T-helper 17 cell (primary cell): ENCODE measurements around the gene TMPRSS9. TPM values are rescaled to one million over a fixed set of nuclear protein-coding genes. Genes with fewer than 3 reads are reported as not detected.
"Not testable (repeated sequence)": the region's sequence is repeated elsewhere in the genome, so short reads cannot be mapped to it uniquely, and the experiment has no call there.

Experiments
- ATAC-seq: fragments of 150-1000 bp; cut with Tn5 transposase; 2 replicates; pipeline ENCODE4 v1.10.0; 2021; ENCODE audit warnings: mild to moderate bottlenecking, moderate library complexity
- DNase-seq, 3 donors: peaks; one replicate each; pipeline versions ENCODE4 v3.0.0 to v3.0.0-alpha.2; 2020 to 2021
- H3K9me3 ChIP-seq: one replicate; pipeline ENCODE4 v1.7.0; 2013; ENCODE audit warnings: low read length, mild to moderate bottlenecking; ENCODE audit not compliant: control insufficient read depth, poor library complexity, severe bottlenecking
- H3K27ac Mint-ChIP-seq: one replicate; pipeline ENCODE4 v1.8.0; 2022; ENCODE audit warnings: mild to moderate bottlenecking, moderate library complexity, mixed read lengths
- H3K27me3 Mint-ChIP-seq: one replicate; pipeline ENCODE4 v1.8.0; 2022; ENCODE audit warnings: mixed read lengths
- H3K36me3 Mint-ChIP-seq: one replicate; pipeline ENCODE4 v1.8.0; 2022; ENCODE audit warnings: low read depth, mixed read lengths
- H3K4me1 Mint-ChIP-seq: one replicate; pipeline ENCODE4 v1.8.0; 2022; ENCODE audit warnings: mild to moderate bottlenecking, mixed read lengths
- H3K4me3 Mint-ChIP-seq: one replicate; pipeline ENCODE4 v1.8.0; 2022; ENCODE audit warnings: mild to moderate bottlenecking, moderate library complexity, mixed read lengths
- total RNA-seq, 4 donors: library from RNA in 2 of 4; stranded (reverse) in 2 of 4; gene quantifications; one replicate each; pipeline ENCODE4 v1.2.3 and lab custom pipeline; 2022 to 2026

The TMPRSS9 gene
- total RNA-seq, 2 donors from 2014 or later = not detected

DNA sequence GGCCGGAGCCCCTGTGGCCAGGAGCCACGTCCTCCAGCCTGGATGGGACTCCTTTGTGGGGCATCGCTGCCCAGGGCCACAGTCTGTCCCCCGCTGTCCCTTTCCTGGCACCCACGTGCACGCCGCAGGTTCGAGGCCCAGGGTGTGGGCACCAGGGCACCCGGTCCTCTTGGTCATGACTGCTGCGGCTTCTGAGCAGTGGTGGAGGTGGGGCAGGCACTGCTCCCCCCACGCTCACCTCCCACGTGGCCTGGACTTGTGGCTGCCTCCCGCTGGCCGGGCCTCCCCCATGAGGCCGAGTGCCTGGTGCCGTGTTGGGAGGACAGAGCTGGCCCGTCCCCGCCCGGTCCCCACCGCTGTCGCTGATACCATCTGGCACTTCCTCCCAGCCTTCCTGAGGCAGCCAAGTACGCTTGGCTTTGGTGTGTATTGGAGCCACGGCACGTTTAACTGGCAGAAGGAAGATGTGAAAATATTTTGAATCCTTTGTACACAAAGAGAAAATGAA is 18.8 kb upstream of the TMPRSS9 start:
- DNase-seq (no peak), ATAC-seq (no peak)
- Mint-ChIP-seq H3K4me3 (no peak overlapping the region), H3K4me1 (peaks cover 4% of the 10 kb centered on the region), H3K36me3 (peaks cover 4% of the 10 kb centered on the region), H3K27me3 (no peaks in the 10 kb centered on the region), H3K27ac (no peak overlapping the region)
- H3K9me3 ChIP-seq = no peaks in the 10 kb centered on the region

DNA sequence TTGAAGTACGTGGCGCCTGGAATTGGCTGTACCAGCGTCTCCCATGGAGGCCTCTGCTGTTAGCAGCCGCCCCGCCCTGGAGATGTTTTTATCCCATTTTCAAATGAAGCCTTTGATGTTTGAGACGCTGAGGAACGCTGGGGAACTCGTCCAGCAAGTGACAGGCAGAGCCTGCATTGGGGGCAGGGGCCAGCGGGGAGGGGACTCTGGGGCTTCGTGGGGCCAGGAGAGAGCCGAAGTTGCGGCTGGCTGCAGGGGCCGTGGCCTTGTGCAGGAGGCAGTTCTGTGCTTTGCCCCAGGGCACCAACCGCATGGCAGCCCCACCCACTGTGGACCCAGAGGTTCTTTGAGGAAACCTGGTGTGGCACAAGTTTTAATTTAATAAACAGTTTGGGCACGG is 18.1 kb upstream of the TMPRSS9 start:
- Mint-ChIP-seq H3K4me1 (no peaks in the 10 kb centered on the region), H3K27me3 (no peaks in the 10 kb centered on the region), H3K36me3 (peaks cover 4% of the 10 kb centered on the region), H3K4me3 (no peak overlapping the region), H3K27ac (no peak overlapping the region)
- no peaks in the 10 kb centered on the region for H3K9me3 ChIP-seq
- no peak for DNase-seq
- ATAC-seq = no peak

DNA sequence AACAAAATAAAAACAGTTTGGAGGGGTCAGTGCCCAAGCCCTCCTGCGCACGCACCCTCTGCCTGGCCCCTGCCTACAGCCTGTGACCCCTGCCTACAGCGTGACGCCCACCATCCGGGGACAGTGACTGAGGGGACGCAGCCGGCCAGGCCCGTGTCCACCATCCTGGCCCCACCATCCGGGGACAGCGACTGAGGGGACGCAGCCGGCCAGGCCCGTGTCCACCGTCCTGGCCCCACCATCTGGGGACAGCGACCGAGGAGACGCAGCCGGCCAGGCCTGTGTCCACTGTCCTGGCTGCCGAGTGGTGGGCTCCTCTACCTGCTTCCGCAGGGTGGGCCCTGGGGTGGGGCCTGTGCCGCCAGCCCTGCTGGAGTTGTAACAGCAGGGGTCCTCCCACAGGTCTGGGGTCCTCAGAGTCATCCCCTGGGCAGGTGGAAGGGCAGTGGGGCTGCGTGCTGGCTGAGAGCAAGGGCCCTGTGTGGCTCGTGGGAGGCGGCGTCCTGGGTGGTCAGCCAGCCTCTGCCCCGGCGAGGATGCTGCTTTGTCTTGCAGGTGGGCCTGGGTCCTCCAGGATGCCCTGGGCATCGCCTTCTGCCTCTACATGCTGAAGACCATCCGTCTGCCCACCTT is 17.3 kb upstream of the TMPRSS9 start:
- H3K27ac Mint-ChIP-seq = no peak overlapping the region
- DNase-seq (no peak), ATAC-seq (no peak)
- no peaks in the 10 kb centered on the region for H3K9me3 ChIP-seq
- peaks cover 4% of the 10 kb centered on the region for H3K36me3 Mint-ChIP-seq
- no peak overlapping the region for H3K4me3 Mint-ChIP-seq
- no peaks in the 10 kb centered on the region for H3K4me1 Mint-ChIP-seq
- no peaks in the 10 kb centered on the region for H3K27me3 Mint-ChIP-seq

DNA sequence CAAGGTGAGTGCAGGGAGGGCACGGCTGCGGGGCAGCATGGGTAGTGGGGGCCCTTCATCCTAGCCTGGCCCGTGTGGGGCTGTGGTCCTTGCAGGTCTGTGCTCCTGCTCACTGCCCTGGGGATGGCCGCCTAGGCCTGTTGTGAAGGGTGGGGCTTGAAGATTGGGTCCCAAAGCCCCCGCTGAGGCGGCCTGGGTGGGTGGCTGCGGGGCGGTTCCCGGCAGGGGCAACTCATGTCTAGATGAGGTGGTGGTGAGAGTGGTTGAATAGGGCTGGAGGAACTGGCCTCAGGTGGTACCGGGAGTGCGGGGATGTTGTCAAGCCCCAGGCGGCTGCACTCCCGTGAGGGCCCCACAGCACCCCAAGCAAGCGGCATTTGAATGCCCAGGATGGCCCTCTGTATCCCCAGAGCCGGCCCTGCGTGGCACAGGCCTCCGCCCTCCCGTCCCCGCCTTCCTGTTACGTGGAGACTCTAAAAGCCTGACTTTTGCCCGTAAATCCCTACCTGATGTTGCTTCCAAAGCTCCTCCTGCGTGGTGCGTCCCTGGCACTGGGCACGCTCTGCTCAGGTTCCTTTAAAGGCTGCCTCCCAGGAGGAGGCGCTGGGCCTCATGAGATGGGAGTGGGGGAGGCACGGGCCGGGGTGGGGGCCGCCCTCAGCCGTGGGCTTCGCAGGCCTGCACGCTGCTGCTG is 16.6 kb upstream of the TMPRSS9 start:
- Mint-ChIP-seq H3K36me3 (peaks cover 4% of the 10 kb centered on the region), H3K27me3 (no peaks in the 10 kb centered on the region), H3K4me3 (no peak overlapping the region), H3K4me1 (no peaks in the 10 kb centered on the region), H3K27ac (no peak overlapping the region)
- ATAC-seq (no peak), DNase-seq (no peak)
- no peaks in the 10 kb centered on the region for H3K9me3 ChIP-seq

DNA sequence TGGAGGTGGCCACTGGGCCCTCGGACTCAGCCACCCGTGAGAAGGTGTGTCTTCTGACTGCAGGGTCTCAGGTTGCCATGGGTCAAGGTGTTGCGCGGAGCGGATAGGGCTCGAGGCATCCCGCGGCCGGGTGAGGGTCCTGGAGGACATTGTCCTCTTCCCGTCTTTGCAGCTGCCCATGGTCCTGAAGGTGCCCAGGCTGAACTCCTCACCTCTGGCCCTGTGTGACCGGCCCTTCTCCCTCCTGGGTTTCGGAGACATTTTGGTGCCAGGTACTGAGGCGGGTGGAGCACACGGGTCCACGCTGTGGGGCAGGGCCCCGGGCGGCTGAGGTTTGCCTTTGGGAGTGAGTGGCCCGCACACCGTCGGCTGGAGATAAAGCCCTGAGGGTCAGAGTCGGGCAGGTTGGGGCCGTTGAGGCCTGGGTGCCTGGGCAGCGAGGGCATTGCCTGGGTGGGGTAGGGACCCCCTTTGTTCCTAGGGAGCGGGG is 15.6 kb upstream of the TMPRSS9 start:
- H3K9me3 ChIP-seq = no peaks in the 10 kb centered on the region
- ATAC-seq (no peak), DNase-seq (no peak)
- H3K36me3 Mint-ChIP-seq = peaks cover 4% of the 10 kb centered on the region
- no peak overlapping the region for H3K4me3 Mint-ChIP-seq
- no peaks in the 10 kb centered on the region for H3K4me1 Mint-ChIP-seq
- H3K27me3 Mint-ChIP-seq = no peaks in the 10 kb centered on the region
- H3K27ac Mint-ChIP-seq = no peak overlapping the region

DNA sequence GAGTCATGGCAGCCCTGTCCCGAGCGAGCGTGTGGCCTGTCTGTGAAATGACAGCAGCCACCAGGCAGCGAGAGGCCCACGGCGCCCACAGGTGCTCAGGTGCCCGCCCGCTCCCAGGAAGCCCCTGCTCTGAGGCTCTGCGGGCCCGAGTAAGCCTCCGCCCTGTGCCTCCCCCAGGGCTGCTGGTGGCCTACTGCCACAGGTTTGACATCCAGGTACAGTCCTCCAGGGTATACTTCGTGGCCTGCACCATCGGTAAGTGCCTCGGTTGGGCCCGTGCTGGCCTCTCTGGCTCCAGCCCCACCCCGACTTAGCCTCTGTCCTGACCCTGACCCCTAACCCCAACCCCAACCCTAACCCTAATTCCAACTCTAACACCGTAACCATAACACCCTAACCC is 15.0 kb upstream of the TMPRSS9 start:
- no peaks in the 10 kb centered on the region for H3K9me3 ChIP-seq
- peaks cover 4% of the 10 kb centered on the region for H3K36me3 Mint-ChIP-seq
- H3K4me3 Mint-ChIP-seq = no peak overlapping the region
- H3K27me3 Mint-ChIP-seq = no peaks in the 10 kb centered on the region
- ATAC-seq (no peak), DNase-seq (no peak)
- H3K27ac Mint-ChIP-seq = peak overlapping the region; percentile 32
- H3K4me1 Mint-ChIP-seq = no peaks in the 10 kb centered on the region

DNA sequence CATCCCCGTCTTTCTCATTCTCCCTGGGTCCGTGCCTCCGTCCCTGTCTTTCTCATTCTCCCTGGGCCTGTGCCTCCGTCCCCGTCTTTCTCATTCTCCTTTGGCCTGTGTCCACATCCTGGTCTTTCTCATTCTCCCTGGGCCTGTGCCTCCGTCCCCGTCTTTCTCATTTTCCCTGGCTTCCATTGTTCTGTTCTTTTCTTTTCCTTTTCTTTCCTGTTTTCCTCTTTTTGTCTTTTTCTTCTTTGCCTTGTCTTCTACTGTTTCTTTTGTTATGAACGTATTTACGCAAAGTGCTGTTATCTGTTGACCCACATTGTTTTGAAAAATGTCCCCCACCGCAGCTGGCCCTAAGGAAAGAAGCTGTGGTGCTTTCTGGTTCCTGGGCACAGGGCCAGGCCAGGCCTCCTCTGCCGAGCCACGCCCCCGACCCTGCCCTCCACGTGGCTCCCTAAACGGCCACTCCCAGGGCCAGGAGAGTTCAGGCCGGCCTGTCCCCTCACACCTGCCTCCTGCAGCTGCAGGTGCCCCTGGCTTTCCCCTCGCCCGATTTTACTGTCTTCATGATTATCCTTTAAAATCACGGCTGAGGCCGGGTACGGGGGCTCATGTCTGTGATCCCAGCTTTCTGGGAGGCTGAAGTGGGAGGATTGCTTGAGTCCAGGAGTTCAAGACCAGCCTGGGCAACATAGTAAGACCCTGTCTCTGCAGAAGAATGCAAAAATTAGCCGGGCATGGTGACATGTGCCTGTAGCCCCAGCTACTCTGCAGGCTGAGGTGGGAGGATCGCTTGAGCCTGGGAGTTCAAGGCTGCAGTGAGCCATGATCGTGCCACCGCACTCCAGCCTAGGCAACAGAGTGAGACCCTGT is 14.0 kb upstream of the TMPRSS9 start:
- ATAC-seq = no peak
- Mint-ChIP-seq H3K27me3 (no peaks in the 10 kb centered on the region), H3K36me3 (peaks cover 4% of the 10 kb centered on the region), H3K4me3 (no peak overlapping the region), H3K27ac (peak overlapping the region; percentile 32), H3K4me1 (no peaks in the 10 kb centered on the region)
- H3K9me3 ChIP-seq = no peaks in the 10 kb centered on the region
- DNase-seq = no peak

DNA sequence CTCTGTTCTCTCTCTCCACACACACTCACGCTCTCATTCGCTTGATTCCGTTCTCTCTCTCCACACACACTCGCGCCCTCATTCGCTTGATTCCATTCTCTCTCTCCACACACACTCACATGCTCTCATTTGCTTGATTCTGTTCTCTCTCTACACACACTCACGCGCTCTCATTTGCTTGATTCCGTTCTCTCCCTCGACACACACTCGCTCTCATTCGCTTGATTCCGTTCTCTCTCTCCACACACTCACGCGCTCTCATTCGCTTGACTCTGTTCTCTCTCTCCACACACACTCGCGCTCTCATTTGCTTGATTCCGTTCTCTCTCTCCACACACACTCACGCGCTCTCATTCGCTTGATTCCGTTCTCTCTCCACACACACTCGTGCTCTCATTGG is 10.2 kb upstream of the TMPRSS9 start:
- not testable (repeated sequence) for H3K27me3 Mint-ChIP-seq, H3K36me3 Mint-ChIP-seq, ATAC-seq, DNase-seq, H3K4me3 Mint-ChIP-seq, H3K27ac Mint-ChIP-seq, H3K4me1 Mint-ChIP-seq, H3K9me3 ChIP-seq

DNA sequence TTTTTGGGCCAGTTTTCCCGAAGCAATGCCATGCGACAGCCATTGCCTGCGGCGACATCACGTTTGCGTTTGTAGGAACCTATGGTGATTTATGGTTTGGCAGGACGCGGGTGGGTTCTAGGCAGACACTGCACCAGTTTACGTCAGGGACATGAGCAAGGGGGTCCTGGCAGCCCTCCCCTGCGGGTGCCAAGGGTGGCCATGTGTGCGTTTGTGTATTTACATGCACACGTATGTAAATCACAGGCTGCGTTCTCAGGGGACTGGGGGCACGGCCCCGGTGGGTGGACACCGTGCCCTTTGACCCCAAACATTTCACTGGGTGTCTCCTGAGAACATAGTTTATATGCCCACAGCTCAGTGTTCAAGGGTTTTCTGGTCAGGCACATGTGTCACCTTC is 9.4 kb upstream of the TMPRSS9 start:
- H3K27ac Mint-ChIP-seq = no peak overlapping the region
- no peak for ATAC-seq
- H3K27me3 Mint-ChIP-seq = no peaks in the 10 kb centered on the region
- no peaks in the 10 kb centered on the region for H3K4me1 Mint-ChIP-seq
- H3K4me3 Mint-ChIP-seq = no peak overlapping the region
- no peaks in the 10 kb centered on the region for H3K9me3 ChIP-seq
- peaks cover 3% of the 10 kb centered on the region for H3K36me3 Mint-ChIP-seq
- DNase-seq = no peak

DNA sequence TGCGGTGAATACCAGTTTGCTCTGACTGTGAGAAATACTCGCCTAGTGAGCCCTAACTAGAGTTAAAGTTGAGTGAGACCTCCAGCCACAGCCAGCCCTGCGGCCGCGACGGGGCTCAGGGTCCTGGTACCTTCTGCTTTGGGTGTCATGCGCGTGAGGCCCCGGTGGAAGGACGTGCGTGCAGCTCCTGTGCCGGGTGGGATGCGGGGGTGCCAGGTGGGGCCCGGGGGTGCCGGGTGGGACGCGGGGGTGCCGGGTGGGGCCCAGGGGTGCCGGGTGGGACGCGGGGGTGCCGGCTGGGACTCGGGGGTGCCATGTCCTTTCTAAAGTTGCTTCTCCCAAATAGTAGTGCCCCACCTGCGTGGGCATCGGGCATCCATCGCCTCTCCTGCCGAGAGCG is 8.5 kb upstream of the TMPRSS9 start:
- ATAC-seq (no peak), DNase-seq (no peak)
- no peaks in the 10 kb centered on the region for H3K9me3 ChIP-seq
- H3K27me3 Mint-ChIP-seq = no peaks in the 10 kb centered on the region
- H3K36me3 Mint-ChIP-seq = no peaks in the 10 kb centered on the region
- H3K27ac Mint-ChIP-seq = no peak overlapping the region
- no peaks in the 10 kb centered on the region for H3K4me1 Mint-ChIP-seq
- H3K4me3 Mint-ChIP-seq = no peak overlapping the region

DNA sequence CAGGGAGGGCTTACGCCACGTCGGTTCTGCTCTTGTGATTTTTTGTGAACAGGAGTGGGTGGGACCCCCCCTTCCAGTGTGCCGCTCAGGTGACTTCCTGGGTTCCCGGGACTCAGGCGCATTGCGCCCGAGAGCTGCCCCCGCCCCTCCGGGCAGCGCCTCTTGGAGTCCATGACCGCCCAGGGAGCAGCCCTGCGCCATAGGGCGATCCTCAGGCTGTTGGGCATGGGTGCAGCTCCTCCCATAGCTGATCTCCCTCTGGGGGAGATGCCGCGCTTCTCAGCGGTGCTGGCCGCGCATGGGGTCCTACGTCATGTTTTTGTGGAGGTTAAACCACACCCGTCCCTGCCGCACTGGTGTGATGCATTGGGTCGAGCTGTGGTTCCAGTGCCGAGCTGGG is 7.9 kb upstream of the TMPRSS9 start:
- no peak for ATAC-seq
- Mint-ChIP-seq H3K27ac (no peak overlapping the region), H3K27me3 (no peaks in the 10 kb centered on the region)

DNA sequence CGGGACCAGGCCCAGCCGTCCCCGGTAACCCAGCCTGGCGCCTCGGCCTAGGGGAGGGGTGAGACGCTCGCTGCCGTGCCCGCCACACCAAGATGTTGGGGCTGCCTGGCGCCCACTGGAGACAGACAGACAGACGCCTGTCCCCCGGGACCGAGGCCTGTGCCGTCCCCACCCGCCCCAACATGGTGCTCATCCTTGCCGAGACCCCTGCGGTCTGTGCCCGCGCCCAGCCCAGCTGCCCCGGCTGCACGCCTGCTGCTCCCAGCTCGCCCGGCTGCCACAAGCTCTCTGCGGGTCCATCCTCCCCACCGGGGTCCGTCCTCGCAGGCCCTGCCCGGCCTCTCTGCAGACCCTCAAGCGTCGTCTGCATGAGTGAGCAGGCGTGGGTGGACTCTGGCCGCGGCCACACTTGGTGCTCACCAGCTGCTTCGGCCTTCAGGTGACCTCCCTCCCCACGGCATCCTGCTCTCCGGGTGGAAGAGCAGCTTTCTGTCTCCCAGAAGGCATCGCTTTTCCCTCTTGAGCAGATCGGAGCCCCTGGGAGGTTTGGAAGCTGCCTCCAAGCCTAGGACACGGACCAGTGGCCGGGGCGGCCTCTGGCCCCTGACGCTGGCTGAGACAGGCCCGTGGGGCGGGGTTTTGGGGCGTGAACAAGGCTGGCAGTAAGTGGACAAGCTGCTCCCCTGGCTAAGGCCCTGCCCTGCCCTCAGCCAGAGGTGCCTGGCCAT is 6.7 kb upstream of the TMPRSS9 start:
- ATAC-seq = no peak
- H3K4me1 Mint-ChIP-seq = no peaks in the 10 kb centered on the region
- no peaks in the 10 kb centered on the region for H3K27me3 Mint-ChIP-seq

More for the DNA sequence above, 7.9 kb upstream of the TMPRSS9 start:
- DNase-seq = no peak
- H3K36me3 Mint-ChIP-seq = no peaks in the 10 kb centered on the region
- H3K4me3 Mint-ChIP-seq = no peak overlapping the region
- H3K4me1 Mint-ChIP-seq = no peaks in the 10 kb centered on the region
- no peaks in the 10 kb centered on the region for H3K9me3 ChIP-seq

More for the DNA sequence above, 6.7 kb upstream of the TMPRSS9 start:
- no peaks in the 10 kb centered on the region for H3K36me3 Mint-ChIP-seq
- no peaks in the 10 kb centered on the region for H3K9me3 ChIP-seq
- H3K4me3 Mint-ChIP-seq = no peak overlapping the region
- no peak for DNase-seq
- H3K27ac Mint-ChIP-seq = no peak overlapping the region
